ENCODE measurements around the gene STK32C.

STK32C gene

DNA sequence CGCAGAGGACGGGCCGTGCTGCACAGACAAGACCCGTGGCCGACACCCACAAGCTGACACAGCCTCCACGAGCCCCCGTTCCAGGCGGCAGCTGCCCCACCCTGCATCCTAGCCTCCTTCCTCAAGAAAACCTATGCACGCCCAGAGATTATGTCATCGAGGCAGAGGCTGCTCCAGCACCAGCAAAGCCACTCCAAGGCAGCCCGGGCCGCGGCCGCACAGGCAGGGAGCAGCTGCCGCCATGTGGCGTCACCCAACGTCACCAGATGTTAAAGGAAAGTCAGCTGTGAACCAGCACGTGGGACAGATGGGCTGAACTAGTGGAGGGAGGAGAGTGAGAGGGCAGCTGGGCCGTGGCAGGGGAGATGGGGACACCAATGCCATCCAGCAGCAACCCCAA is 59.8 kb downstream of the STK32C start:
- TF ChIP-seq, protein P1, sequence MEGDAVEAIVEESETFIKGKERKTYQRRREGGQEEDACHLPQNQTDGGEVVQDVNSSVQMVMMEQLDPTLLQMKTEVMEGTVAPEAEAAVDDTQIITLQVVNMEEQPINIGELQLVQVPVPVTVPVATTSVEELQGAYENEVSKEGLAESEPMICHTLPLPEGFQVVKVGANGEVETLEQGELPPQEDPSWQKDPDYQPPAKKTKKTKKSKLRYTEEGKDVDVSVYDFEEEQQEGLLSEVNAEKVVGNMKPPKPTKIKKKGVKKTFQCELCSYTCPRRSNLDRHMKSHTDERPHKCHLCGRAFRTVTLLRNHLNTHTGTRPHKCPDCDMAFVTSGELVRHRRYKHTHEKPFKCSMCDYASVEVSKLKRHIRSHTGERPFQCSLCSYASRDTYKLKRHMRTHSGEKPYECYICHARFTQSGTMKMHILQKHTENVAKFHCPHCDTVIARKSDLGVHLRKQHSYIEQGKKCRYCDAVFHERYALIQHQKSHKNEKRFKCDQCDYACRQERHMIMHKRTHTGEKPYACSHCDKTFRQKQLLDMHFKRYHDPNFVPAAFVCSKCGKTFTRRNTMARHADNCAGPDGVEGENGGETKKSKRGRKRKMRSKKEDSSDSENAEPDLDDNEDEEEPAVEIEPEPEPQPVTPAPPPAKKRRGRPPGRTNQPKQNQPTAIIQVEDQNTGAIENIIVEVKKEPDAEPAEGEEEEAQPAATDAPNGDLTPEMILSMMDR (conservative IDR thresholded peaks at IDR 0.05; ENCODE audit: control insufficient read depth, insufficient read depth, low read depth, low read length): no peak
- DNase-seq (ENCODE audit: low read depth): no peak

DNA sequence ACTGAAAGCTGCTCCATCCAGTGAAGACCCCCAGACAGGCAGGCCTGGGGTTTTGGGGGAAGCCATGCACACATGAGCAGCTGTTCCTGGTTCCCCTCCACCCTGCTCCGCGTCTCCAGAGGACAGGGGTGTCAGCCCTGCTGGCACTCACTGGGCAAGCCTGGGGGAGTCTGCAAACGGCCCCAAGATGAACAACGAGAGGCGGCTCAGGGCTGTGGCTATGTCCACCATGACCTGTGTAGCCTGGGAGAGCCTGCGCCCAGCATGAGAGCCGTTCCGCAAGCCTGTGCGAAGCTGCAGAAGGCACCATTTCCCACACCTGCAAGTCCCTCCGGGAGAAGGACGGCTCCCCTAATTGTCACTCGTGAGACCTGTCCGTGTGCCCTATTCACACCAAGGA is 61.5 kb downstream of the STK32C start:
- DNase-seq (ENCODE audit: low read depth): no peak
- TF ChIP-seq, protein P1 (conservative IDR thresholded peaks at IDR 0.05; ENCODE audit: control insufficient read depth, insufficient read depth, low read depth, low read length): no peak
- H3K4me3 ChIP-seq (ENCODE audit: control insufficient read depth, low read depth, low read length): no peak overlapping the region

More for the DNA sequence above, 59.8 kb downstream of the STK32C start:
- H3K4me3 ChIP-seq (ENCODE audit: control insufficient read depth, low read depth, low read length): no peak overlapping the region

DNA sequence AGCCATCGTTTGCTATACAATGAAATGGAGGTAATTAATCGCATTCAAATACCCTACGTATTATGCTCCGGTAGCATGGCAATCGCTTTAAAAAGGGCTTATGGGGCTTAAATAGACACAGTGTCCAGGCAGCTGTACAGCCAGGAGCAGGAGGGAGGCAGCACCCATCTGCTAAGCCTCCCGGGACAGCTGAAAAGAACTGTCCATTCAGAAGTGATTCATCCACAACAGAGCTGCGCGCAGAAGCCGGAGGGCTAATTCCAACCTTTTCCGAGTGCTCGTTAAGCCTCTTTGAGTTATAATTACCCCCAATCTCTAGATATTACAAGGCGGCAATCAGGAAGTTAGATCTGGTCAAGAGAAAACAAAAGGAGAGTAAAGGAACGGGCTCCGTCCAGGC is 62.7 kb downstream of the STK32C start:
- H3K4me3 ChIP-seq (ENCODE audit: control insufficient read depth, low read depth, low read length): no peak overlapping the region
- no peak for DNase-seq (ENCODE audit: low read depth)
- TF ChIP-seq, protein P1 (conservative IDR thresholded peaks at IDR 0.05; ENCODE audit: control insufficient read depth, insufficient read depth, low read depth, low read length): no peak

DNA sequence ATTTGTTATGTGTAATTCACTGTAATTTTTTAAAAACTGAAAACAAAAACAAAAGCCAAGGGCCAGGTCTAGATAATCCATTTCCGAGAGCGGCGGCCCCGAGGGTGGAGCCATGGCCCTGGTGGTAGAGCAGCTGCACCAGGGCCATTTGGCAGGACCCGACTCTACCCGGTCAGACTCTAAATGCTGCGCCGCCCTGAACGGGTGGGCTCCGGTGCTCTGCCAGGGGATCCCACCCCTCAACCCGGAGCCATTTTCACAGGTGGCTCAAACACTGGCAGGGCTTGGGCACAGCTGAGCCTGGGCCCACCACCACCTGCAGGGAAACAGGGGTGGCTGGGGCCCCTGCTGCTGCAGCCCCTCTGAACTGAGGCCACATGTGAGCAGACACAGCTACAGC is 64.1 kb downstream of the STK32C start:
- H3K4me3 ChIP-seq (ENCODE audit: control insufficient read depth, low read depth, low read length): no peak overlapping the region
- no peak for DNase-seq (ENCODE audit: low read depth)
- TF ChIP-seq, protein P1 (conservative IDR thresholded peaks at IDR 0.05; ENCODE audit: control insufficient read depth, insufficient read depth, low read depth, low read length): no peak

DNA sequence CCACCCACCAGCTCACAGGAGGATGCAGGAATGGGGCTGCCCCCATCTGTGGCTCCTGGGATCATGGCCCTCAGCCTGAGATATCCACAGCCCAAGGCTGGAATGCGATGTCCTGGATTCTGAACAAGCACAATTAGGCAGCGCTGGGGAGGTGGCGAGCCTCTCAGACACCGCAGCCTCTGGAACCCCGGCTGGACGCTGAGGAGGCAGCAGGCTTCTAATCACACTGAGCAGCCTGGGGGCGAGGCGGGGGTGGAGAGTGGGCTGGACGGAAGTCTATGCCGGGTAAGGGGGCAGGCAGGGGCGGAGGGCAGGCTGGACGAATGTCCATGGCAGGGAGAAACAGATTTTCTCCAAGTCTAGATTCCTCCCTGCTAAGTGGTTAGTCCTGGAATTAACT is 64.6 kb downstream of the STK32C start:
- DNase-seq (ENCODE audit: low read depth): no peak
- H3K4me3 ChIP-seq (ENCODE audit: control insufficient read depth, low read depth, low read length): no peak overlapping the region
- TF ChIP-seq, protein P1 (conservative IDR thresholded peaks at IDR 0.05; ENCODE audit: control insufficient read depth, insufficient read depth, low read depth, low read length): no peak

DNA sequence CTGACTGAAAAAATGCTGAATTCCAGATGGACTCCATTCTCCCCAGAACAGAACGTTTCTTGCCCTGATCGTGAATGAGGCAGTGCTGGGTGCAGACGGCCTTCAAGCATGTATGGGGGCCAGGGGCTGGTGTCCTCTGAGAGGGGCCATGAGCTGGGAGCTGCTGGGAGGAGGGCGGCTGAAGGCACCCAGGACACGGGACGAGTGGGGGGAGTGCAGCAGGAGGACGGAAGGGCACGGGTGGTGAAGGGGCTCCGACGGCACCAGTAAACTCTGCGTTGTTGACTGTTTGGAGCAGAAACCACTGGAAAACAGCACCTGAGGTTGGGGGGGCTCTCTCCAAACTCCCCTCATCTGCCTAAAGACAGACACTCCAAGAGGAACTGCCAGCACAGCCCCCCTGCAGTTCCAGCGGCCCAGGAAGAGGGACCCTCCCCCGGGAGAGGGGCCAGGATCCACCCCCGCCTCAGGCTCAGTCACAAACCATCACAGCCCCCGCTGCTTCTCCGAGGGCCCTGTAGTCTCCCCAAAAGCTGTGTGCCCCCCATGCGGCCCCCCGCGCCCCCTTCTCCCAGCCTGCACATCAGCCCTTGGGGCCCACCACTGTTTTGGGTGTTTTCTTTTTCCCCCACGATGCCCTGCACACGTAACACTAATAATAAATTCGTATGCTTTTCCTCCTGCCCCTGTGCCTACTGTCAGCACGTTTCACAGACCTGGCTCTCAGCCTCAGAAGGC is 65.5 kb downstream of the STK32C start:
- TF ChIP-seq, protein P1 (conservative IDR thresholded peaks at IDR 0.05; ENCODE audit: control insufficient read depth, insufficient read depth, low read depth, low read length): no peak
- DNase-seq (ENCODE audit: low read depth): no peak
- H3K4me3 ChIP-seq (ENCODE audit: control insufficient read depth, low read depth, low read length): no peak overlapping the region

Measured in fibroblast of mammary gland (primary cell).